Keratinocyte (primary cell): ENCODE data around the gene CCDC116. TPM values are rescaled to one million over a fixed set of nuclear protein-coding genes. Genes with fewer than 3 reads are reported as not detected.
A peak's percentile ranks its signal among the peaks of the same experiment; 100 is the strongest.

ENCODE experiments used
- DNase-seq: peaks from one replicate; pipeline ENCODE4 v3.0.0-alpha.2; 2011; ENCODE audit warnings: low read depth, missing footprints, low spot score
- FAIRE-seq: peaks from 2 replicates; lab custom pipeline; 2011; peaks lifted over from hg19 to GRCh38; lab: Jason Lieb, UNC
- H2AFZ ChIP-seq: 2 replicates; pipeline ENCODE4 v1.6.0; 2012; ENCODE audit warnings: low read length, control low read depth, inconsistent platforms; ENCODE audit not compliant: control insufficient read depth
- H3K27ac ChIP-seq: 2 replicates; pipeline ENCODE4 v1.5.1; 2011; ENCODE audit warnings: low read length; ENCODE audit not compliant: control insufficient read depth, insufficient read depth
- H3K27me3 ChIP-seq: 3 replicates; pipeline ENCODE4 v1.6.0; 2011; ENCODE audit warnings: low read length; ENCODE audit not compliant: control insufficient read depth, insufficient read depth; ENCODE audit errors: extremely low read depth
- H3K36me3 ChIP-seq, 2 experiments: 2 replicates in 1 of 2; 3 replicates in 1 of 2; pipeline ENCODE4 v1.5.1; 2011; ENCODE audit warnings: low read length in 2 of 2, mild to moderate bottlenecking in 1 of 2; ENCODE audit not compliant: control insufficient read depth in 2 of 2, insufficient read depth in 2 of 2; ENCODE audit errors: extremely low read depth in 1 of 2
- H3K4me1 ChIP-seq: 3 replicates; pipeline ENCODE4 v1.5.1; 2011; ENCODE audit warnings: low read length; ENCODE audit not compliant: control insufficient read depth, insufficient read depth; ENCODE audit errors: extremely low read depth
- H3K4me2 ChIP-seq: 3 replicates; pipeline ENCODE4 v1.6.0; 2011; ENCODE audit warnings: low read depth, low read length; ENCODE audit not compliant: control insufficient read depth, insufficient read depth; ENCODE audit errors: extremely low read depth
- H3K4me3 ChIP-seq, 3 experiments: fragments of 200-600 bp in 1 of 3; sonication (generic) in 1 of 3; 2 replicates in 2 of 3; 3 replicates in 1 of 3; pipeline ENCODE4 v1.5.1; 2011 to 2016; ENCODE audit warnings: low read length in 3 of 3, mild to moderate bottlenecking in 3 of 3, control low read depth in 2 of 3, inconsistent platforms in 1 of 3, low read depth in 1 of 3, mixed read lengths in 1 of 3, mixed run types in 1 of 3, moderate library complexity in 1 of 3; ENCODE audit not compliant: control insufficient read depth in 2 of 3, insufficient read depth in 2 of 3; ENCODE audit errors: extremely low read depth in 1 of 3
- H3K79me2 ChIP-seq: 2 replicates; pipeline ENCODE4 v1.6.0; 2012; ENCODE audit warnings: low read length; ENCODE audit not compliant: control insufficient read depth, insufficient read depth
- H3K9ac ChIP-seq: 3 replicates; pipeline ENCODE4 v1.6.0; 2011; ENCODE audit warnings: low read length; ENCODE audit not compliant: control insufficient read depth, insufficient read depth; ENCODE audit errors: extremely low read depth
- H3K9me1 ChIP-seq: 3 replicates; pipeline ENCODE4 v1.6.0; 2011; ENCODE audit warnings: low read length; ENCODE audit not compliant: control insufficient read depth, insufficient read depth; ENCODE audit errors: extremely low read depth
- H3K9me3 ChIP-seq: 2 replicates; pipeline ENCODE4 v1.5.1; 2012; ENCODE audit warnings: low read depth, low read length; ENCODE audit not compliant: control insufficient read depth
- H4K20me1 ChIP-seq: 3 replicates; pipeline ENCODE4 v1.6.0; 2011; ENCODE audit warnings: low read length; ENCODE audit not compliant: control insufficient read depth, insufficient read depth; ENCODE audit errors: extremely low read depth
- CTCF ChIP-seq, 3 experiments: IDR thresholded peaks in 1 of 3; conservative IDR thresholded peaks in 1 of 3; optimal IDR thresholded peaks in 1 of 3; 2 replicates in 2 of 3; 3 replicates in 1 of 3; pipeline versions ENCODE3 to v1.5.1; 2011; ENCODE audit warnings: low read length in 3 of 3, mild to moderate bottlenecking in 3 of 3, moderate library complexity in 2 of 3, control low read depth in 1 of 3, inconsistent platforms in 1 of 3; ENCODE audit not compliant: insufficient read depth in 2 of 3; ENCODE audit errors: extremely low read depth in 1 of 3
- EZH2 ChIP-seq: IDR thresholded peaks from one replicate; pipeline ENCODE4 v1.6.1; 2012; ENCODE audit warnings: inconsistent platforms, mild to moderate bottlenecking, low read length, moderate library complexity
- dilution Hi-C: fragments of 300-500 bp; cut with MboI; formaldehyde crosslinking; loops from one replicate; pipeline ENCODE4 v1.7.0; 2020; ENCODE audit warnings: low sequenced_read_pairs; ENCODE audit not compliant: extremely low pct_ligation_motif_present
- polyA plus RNA-seq, 5 experiments: library from polyadenylated mRNA; depleted of rRNA in 3 of 5; stranded (reverse) in 3 of 5; stranded (forward) in 1 of 5; unstranded in 1 of 5; fragments of >200 nt; gene quantifications; 1 replicate in 1 of 5; 2 replicates in 3 of 5; 3 replicates in 1 of 5; pipeline versions ENCODE4 v1.2.1 to v1.2.3, GENCODE V29; 2011 to 2012; ENCODE audit warnings: missing spikeins in 2 of 5, low read depth in 1 of 5, low replicate concordance in 1 of 5

Gene CCDC116
- polyA plus RNA-seq, 1 donor (not counting 4 experiments of a cell fraction or from before 2014, with no cell fraction given), result 0.03 TPM

GRCh38 chr22:21657020-21657359 is 24.4 kb downstream of the CCDC116 start:
- no peak for FAIRE-seq
- no peak overlapping the region for H3K27ac ChIP-seq

GRCh38 chr22:21657360-21658032 is 24.9 kb downstream of the CCDC116 start:
- H4K20me1 ChIP-seq, result no peaks in the 10 kb centered on the region
- H3K9me3 ChIP-seq, result no peaks in the 10 kb centered on the region
- H3K27ac ChIP-seq, result no peak overlapping the region
- H3K4me3 ChIP-seq, result peak overlapping the region; percentile 41 to 54 (median 53)
- peak overlapping the region; percentile 78 for H3K4me2 ChIP-seq
- H3K79me2 ChIP-seq, result no peaks in the 10 kb centered on the region
- FAIRE-seq, result no peak
- TF ChIP-seq EZH2, result no peak
- no peak for TF ChIP-seq CTCF (optimal IDR thresholded peaks at IDR 0.05 in 1 of 3, IDR thresholded peaks at IDR 0.05 in 1 of 3, conservative IDR thresholded peaks at IDR 0.05 in 1 of 3; ENCODE audit: extremely low read depth in 1 of 3, insufficient read depth in 2 of 3, low read length in 3 of 3)
- H3K27me3 ChIP-seq, result peaks cover 9% of the 10 kb centered on the region
- H2AFZ ChIP-seq, result peak overlapping the region; percentile 80
- H3K36me3 ChIP-seq, result no peaks in the 10 kb centered on the region
- dilution Hi-C loops, result no loop called here
- H3K4me1 ChIP-seq, result no peaks in the 10 kb centered on the region
- DNase-seq, result no peak
- H3K9me1 ChIP-seq, result no peaks in the 10 kb centered on the region
- no peak overlapping the region for H3K9ac ChIP-seq

More at GRCh38 chr22:21657020-21657359, 24.4 kb downstream of the CCDC116 start:
- no peak for TF ChIP-seq EZH2
- no peak for TF ChIP-seq CTCF (optimal IDR thresholded peaks at IDR 0.05 in 1 of 3, IDR thresholded peaks at IDR 0.05 in 1 of 3, conservative IDR thresholded peaks at IDR 0.05 in 1 of 3; ENCODE audit: extremely low read depth in 1 of 3, insufficient read depth in 2 of 3, low read length in 3 of 3)
- H3K36me3 ChIP-seq, result no peaks in the 10 kb centered on the region
- DNase-seq, result no peak
- peak overlapping the region in 2 of 3 experiments; percentile 53 to 54 for H3K4me3 ChIP-seq
- no peaks in the 10 kb centered on the region for H4K20me1 ChIP-seq
- no peaks in the 10 kb centered on the region for H3K79me2 ChIP-seq
- no peaks in the 10 kb centered on the region for H3K9me1 ChIP-seq
- H3K9ac ChIP-seq, result no peak overlapping the region
- dilution Hi-C loops, result no loop called here
- peaks cover 9% of the 10 kb centered on the region for H3K27me3 ChIP-seq
- no peaks in the 10 kb centered on the region for H3K4me1 ChIP-seq
- H2AFZ ChIP-seq, result no peak overlapping the region
- no peaks in the 10 kb centered on the region for H3K9me3 ChIP-seq
- H3K4me2 ChIP-seq, result peak overlapping the region; percentile 78
